GM23248 (cell line): ENCODE data around the gene STAC.

Experiments used
- EZH2 ChIP-seq: fragments of 200-600 bp; sonication (generic); IDR thresholded peaks from 2 replicates; pipeline ENCODE4 v1.6.1; 2018; ENCODE audit warnings: antibody characterized with exemption, mild to moderate bottlenecking; ENCODE audit not compliant: insufficient read depth, poor library complexity, severe bottlenecking
- EZH2phosphoT487 ChIP-seq: fragments of 200-600 bp; sonication (generic); IDR thresholded peaks from 2 replicates; pipeline ENCODE4 v1.6.1; 2018; ENCODE audit warnings: antibody characterized with exemption, moderate library complexity, mild to moderate bottlenecking, low read depth; ENCODE audit not compliant: insufficient read depth

DNA sequence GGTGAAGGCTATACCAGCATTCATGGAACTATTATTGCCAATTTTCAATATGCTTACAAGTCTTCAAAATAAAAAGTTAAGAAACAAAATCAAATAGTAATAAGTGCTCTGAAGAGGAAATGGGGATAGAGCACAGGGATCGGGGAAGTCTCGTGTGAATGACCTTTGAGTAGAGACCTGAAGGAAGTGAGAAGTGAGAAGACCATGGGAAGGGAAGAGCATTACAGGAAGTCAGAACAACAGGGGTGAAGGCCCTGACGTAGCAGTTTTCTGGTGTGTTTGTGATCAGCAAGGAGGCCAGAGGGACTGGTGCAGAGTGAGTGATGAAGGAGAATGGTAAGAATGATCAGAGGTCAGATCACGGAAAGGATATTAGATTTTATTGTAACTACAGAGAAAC lies 48.1 kb downstream of the STAC start:
- TF ChIP-seq EZH2, result no peak
- TF ChIP-seq EZH2phosphoT487, result no peak
